Activated T-helper 9 cell treated with anti-CD3 and anti-CD28 coated beads, Interleukin-2, amount 50 U/mL, for 16 hours (primary cell): ENCODE data around the gene IQSEC1.

Source experiments
- DNase-seq: peaks from one replicate; pipeline ENCODE4 v3.0.0-alpha.2; 2020; ENCODE audit warnings: low read depth

IQSEC1 gene

DNA sequence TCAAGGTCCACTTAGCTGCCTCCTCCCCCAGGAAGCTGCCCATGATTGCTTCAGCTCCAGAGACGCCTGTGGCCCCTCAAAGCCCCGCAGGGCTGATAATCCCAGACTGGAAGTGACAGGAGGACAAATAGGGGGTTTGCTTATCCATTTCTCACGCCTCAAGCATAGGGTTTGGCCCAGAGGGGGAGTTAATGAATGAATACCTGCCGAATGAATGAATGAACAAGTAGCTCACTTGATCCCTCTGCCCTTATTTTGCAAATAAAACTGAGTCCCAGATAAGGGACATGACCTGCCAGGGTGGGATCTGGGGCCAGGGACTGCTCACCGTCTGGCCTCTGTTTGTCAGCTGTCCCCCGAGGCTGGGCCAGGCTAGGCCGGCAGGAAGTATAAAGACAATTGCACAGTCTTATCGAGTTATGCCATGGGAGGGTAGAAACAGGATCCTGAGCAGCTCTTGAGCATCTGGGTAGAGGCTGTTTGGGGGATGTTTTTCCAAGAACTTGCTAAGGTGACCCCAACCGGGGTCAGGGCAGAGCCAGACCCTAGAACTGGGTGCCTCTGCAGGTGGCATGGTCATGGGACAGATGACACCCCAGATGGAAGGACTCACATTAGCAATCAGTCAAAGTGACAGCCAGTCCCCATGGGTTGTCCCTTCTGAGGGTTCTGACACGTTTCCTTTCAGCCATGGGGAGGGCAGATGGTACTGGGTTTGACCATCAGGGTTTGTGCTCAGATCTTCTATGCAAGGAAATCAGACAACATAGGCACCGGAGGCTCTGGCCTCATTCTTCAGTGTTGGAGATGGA lies 45.0 kb downstream of the IQSEC1 start:
- DNase-seq = no peak

DNA sequence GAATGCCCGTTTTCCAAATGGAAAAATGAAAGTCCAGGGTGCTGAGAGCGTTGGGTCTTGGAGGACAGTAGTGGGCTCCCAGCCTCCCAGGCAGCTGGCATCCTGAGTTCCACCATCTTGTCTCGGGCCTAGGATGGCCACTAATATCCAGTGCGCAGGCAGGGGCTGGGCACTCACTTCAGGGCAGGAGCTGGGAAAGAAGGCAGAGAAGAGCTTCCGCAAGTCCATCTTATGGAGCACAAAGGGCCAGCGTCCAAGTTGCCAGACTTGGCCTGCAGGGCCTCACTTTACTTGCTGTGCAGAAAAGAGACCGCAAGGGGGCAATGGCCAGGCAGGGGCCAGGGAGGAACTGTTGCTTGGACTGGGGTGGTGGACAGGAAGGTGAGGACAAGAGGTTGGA lies 46.1 kb downstream of the IQSEC1 start:
- DNase-seq = no peak

DNA sequence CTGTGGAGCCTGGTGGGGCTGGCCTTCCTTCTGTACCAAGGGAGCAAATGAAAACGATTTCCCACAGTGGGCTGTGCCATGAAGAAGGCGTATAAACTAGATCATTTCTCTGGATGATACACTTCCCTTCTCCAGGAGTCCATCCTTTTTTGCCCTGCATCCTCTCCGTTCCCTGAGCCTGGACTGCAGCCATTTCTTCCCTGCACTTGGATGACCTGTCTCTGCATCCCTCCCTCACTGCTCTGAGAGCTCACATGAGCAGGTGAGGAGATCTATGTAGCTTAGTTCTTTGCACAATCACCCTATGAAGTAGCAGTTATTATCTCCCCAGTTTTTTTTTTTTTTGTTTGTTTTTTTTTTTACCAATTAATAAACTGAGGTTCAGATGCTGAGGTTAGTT lies 46.7 kb downstream of the IQSEC1 start:
- DNase-seq = no peak

DNA sequence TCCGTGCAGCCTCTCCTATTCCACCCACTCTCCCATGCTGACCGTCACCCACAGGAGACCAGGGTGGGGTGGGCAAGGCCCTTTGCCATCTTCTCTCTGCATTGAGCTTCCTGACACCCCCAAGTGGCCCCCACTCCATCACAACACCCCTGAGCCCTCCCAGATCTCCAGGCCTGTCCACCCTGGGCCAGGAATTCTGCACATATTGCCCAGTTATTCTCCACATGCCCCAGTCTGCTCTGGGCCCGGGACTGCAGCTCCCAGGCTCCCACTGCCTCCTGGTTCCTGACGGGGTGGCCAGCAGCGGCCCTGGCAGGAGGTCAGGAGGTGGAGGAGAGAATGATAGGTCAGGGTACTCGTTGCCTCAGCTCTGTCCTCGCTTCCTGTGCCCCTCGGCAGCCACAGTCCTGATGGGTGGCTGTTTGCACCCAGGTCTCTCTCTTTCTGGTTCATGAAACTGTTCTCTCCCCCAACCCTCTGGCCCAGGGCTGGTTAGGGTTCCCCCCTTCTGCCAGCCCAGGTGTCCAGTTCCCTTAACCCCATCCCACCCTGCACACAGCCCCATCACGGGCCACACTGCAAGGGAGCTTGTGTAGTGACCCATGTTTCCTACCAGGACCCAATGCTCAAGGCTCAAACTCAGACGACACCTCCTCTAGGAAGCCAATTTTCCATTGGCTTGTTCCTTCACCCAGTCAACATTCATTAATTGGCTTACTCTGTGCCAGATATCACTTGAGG lies 47.3 kb downstream of the IQSEC1 start:
- no peak for DNase-seq

DNA sequence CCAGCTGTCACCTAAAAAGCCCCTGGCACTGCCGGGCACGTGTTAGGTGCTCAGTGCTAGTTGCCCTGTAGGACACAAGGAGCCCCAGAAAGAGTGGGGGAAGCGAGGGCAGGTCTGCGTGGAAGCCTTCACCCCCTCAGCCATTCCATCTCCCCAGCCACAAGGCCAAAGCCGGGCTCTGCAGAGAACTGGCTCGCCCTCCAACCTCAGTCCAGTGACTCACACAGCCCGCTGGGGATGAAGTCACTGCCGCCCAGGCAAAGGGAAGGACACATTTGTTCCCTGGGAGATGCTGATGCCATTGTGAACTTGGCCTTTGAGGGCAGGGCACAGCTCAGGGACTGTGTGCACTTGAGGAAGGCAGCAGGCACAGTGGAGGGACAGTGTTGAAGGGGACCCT lies 48.1 kb downstream of the IQSEC1 start:
- no peak for DNase-seq

DNA sequence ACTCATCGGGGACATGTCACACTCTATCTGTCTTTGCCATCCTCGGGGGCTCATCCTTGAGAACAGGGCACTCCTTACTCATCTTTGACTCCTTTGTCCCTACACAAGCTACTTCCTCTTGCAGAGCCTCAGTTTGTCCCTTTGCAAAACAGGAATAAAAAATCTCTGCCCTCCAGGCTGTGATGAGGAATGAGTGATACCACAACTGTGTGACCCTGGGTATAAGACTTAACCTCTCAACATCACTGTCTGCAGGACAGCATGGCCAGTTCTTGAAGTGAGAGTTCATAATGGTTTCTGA lies 48.5 kb downstream of the IQSEC1 start:
- DNase-seq = no peak

DNA sequence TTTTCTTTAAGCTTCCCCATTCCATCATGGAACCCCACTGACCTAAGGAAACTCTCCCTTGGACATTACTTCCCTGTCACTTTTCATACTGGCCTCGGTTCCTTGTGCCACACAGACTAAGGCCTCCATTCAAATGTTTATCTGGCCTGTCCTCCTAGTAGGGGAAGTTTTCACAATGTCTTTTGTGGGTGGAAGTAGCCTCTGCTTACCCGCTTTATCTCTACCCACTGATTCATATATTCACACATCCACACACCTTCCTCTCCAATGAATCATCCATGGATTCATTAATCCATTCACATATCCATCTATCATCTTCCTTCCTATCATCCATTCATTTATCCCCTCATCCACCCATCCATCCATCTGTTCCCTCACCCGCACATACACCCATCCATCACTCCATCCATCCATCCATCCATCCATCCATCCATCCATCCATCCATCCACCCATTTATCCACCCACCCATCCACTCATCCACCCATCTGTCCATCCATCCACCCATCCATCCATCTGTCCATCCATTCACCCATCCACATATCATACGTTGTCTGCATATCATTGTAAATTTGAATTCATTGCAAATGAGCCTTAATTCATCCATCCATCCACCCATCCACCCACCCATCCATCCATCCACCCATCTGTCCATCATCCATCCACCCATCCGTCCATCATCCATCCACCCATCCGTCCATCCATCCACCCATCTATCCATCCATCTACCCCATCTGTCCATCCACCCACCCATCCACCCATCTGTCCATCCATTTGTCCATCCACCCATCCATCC lies 49.1 kb downstream of the IQSEC1 start:
- no peak for DNase-seq

DNA sequence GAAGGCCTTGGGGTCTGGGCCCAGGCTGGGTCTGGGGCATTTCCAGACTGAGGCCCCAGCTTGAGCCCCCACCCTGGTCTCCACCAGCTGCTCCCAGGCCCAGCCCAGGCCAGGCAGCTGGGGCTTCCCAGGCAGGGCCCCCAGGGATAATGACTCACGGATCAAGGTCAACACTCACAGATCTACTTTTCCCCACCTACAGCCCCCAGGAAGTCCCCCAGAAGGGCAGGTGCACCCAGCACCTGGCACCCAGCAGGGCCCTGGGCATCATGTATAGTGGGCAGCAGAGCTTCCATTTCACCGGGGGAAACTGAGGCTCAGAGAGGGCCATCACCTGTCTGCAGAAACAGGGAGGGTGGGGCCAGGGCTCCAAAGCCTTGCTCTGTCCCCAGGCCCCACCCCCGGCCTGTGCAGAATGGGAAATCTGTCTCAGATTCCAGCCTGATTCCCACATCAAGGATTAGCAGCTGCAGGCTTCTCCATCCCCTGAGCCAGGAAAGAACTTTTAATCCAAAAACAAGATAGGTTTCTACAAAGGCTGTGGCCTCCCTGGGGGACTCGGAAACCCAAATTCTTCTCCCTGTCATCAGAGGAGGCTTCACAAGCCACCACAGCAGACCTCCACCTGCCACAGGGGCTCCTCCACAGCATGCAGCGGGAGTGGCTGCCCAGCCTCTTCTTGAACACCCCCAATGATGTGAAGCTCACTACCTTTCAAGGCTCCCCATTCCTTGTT lies 49.8 kb downstream of the IQSEC1 start:
- DNase-seq = no peak

DNA sequence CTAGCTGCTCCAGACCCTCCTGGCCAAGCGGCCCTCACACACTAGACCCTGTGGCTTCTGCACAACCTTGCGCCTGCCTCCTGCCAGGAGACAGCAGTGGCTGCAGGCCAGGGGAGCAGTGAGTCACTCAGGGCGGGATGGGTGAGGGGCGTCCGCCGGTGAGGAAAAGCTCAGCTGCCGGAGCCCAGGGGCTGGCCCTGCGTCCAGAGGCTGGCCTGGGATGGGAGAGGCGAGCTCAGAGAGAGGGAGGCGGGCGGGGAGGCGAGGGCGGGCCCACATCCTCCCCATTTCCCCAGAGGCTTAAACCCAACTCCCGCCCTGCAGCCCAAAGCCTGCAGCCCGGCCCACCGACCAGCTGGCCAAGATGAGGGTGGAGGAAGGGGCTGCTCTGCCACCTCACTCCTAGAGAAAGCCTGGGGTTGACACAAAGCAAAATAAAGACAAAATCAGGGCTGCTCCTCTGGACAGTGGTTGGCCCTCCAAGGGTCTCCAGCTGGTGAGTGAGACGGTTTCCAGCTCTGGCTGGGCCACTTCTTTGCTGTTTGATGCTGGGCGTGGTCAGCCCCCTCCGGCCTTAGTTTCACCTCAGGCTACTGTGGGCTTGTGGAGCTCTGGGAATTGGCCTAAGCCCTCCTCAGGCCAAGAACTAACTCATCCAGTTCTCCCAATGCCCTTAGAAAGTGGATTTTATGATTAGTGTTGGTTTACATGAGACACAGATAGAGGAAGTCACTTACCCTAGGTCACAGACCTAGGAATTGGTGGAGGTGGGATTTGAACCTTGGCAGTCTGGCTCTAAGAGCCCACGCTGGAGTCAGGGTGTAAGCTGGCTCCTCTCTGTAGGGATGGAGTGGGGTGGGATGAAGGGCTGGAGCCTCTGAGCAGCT lies 50.6 kb downstream of the IQSEC1 start:
- no peak for DNase-seq

DNA sequence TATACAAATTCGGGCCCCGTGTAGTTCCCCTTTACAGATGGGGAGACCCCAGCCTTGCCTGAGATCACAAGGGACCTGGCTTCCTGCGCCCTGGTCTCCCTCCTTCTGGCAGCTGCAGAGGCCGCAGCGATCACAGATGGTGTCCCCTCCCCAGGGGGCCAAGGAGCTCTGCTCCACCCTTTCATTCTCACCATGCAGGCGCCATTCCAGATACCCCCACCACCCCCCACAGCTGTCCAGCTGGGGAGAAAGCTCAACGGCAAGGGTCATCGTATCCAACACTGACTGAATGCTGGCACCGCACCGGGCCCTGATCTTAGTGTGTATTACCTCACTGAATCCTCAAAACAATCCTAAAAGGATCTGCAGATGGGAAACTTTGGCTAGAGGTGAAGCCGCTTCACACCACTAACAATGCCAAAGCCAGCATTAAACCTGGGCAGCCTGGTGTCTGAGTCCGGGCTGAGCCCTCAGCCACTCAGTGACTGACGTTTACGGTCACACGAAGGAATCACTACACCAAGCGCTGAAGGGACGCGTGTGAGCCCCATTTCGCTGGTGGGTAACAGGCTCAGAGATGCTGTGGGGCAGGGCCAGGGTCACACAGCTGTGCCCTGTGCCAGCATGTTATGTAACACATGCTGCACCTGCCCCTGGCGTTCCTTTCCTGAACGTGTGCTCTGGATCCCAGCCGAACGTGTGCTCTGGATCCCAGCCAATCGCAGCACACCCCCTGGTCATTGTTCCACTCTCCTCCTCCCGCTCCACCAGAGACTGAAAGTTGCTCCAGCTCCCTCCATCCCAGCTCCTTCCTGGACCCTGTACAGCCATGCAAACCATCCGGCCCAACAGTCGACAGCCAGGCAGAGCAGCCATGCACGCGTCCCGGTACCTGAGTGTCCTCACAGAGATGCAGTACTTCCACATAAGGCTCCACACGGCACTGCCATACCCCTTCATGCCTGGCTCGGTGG lies 51.8 kb downstream of the IQSEC1 start:
- no peak for DNase-seq

DNA sequence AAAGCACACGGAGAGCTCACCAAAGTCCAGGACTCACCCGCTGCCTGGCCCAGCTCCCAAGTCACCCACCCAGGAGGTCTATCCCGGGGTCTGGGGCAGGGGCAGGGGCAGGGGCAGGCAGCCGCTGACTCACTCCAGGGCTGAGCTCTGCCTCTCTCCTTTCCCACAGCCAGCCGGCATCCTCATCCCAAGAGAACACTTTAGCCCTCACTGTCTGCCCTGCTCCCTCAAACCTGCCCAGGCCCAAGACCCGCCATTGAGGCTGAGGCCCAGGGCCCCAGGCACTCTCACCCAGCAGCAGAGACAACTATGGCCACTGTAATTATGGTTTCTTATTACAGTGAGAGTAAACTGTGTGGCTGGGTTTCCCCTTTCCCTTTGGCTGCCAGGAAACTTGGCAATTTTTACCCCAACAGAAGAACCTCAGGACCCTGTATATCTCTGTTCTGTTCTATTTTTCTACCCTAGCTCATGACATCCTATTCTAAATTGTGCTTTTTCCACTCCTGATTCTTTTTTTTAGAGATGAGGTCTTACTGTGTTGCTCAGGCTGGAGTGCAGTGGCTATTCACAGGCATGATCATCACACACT lies 53.0 kb downstream of the IQSEC1 start:
- no peak for DNase-seq

DNA sequence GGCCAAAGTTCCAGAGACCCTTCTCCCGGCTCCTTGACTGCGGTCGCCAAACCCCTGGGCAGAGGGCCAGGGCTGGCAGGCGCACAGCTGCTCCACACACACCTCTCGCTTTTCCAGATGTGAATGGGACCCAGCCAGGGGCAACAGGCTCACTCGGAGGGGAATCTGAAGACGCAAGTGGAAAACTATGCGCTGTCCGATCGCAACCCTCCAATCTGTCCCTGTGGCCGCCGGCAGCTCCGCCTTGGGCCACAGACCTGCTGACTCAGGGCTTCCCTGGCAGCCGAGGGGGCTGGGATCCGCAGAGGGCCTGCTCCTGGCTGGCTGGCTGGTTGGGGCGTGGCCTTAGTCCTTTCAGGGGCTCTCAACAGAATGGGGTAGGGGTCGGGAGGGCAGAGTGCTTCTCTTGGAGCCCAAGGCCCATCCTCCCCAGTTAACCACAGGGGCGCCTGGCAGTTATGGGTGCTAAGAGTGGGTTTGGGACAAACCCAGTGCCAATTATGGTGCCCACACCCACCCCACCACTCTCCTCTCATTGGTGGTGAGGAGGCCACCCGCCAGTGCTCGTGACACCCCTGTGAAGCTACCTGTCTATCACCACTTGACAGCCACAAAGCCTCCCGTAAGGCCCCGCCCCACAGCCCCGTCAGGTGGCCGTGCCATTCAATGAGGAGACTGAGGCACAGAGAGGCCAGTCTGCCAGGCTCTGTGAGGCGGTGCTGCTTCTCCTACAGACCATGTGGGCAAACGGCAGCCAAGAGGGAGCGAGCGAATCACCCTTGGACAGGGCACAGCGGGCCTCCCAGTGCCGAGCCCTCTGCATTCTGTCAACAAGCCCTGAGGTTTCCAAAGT lies 53.8 kb downstream of the IQSEC1 start:
- DNase-seq = no peak

DNA sequence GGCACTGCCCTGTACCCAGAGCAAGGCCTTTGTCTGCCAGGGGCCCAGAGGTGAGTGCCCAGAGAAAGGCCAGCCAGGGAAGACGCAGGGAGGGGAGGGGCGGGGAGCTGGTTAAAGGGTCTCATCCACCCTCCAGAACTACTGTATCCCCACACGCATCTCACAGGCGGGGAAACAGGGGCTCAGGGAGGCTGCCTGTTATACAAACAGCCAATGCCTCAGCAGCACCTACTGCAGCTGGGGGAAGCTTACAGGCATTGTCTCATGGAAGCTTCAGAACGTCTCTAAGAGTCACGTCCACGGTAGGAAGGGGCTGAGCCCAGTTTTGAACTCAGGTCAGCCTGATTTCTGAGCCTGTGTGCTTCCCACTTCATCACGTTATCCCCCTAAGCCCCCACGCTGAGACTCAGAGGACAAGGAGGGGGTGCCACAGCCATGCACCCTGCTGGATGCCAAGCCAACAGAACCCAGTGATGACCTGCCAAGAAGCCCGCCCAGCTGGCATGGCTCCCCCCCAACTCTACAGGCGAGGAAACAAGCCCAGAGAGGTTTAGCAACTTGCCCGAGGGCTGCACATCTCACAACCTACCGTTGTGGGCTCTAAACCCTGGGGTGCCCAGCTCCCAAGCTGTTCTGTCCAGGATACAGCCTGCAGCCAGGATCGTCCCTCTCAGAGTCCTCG lies 54.5 kb downstream of the IQSEC1 start:
- no peak for DNase-seq

DNA sequence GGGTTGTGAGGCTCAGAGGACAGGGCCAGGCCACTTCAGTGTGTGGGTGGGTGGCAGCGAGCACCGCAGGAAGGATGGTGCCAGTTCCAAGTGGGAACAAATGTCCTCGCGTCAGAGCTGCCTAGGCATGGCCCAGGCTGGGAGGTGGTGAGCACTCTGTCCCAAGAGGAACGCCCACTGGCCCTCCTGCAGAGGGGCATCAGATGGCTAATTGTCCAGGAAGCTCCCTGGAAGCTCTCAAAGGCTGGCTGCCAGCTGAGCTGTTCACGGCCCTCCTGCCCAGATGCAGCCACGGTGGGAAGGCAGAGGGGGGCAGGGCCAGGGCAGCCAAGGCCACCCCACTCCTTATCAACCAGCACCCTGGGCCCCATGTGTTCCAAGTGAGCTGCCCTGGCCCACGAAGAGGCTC lies 55.2 kb downstream of the IQSEC1 start:
- no peak for DNase-seq

DNA sequence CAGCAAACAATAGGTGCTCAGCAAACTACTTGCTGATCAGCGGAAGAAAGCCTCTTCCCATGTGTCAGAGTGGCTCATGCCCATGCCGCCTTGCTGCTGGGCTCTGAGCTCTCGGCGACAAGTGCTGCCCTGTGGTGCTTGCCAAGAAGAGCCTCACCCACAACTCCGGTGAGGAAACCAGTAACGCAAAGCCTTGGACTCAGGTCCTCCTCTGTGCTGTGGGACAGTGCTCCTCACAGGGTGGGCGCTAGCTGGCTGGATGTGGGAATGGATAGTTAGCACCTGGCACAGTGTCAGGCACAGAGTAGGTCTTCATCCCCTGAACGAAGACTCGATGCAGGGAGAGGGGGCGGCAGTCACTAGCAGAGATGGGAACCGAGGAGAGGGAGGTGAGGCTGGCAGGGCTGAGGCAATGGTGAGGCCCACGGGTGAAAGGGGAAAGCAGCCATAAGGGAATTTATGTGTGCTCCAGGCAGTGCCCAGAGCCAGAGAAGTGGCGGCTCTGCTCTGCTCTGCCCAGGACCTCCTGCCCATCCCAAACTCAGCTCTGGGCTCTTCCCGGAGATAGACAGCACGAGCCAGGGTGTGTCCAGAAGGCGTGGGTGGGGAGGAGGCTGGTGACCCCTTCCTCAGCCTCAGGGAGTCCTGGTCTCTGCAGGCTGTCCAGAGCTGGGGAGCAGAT lies 55.7 kb downstream of the IQSEC1 start:
- DNase-seq = no peak

DNA sequence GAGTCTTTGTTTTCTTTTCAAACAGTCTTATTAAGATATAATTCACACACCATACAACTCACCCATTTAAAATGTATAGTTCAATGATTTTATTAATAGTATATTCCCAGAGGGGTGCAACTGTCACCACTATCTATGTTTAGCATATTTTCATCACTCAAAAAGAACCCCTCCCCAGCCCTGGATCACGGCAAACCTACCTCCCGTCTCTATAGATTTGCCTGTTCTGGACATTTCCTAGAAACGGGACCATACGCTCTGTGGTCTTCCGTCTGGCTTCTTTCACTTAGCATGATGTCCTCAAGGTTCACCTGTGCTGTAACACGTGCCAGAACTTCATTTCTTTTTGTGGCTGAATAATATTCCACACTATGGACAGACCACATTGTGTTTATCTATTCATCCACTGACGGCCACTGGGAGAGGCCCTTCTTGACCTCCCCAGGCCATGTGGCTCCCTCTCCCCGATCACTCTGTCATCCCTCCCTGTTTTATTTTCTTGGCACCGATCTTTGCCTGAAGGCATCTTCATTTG lies 56.4 kb downstream of the IQSEC1 start:
- DNase-seq = no peak

DNA sequence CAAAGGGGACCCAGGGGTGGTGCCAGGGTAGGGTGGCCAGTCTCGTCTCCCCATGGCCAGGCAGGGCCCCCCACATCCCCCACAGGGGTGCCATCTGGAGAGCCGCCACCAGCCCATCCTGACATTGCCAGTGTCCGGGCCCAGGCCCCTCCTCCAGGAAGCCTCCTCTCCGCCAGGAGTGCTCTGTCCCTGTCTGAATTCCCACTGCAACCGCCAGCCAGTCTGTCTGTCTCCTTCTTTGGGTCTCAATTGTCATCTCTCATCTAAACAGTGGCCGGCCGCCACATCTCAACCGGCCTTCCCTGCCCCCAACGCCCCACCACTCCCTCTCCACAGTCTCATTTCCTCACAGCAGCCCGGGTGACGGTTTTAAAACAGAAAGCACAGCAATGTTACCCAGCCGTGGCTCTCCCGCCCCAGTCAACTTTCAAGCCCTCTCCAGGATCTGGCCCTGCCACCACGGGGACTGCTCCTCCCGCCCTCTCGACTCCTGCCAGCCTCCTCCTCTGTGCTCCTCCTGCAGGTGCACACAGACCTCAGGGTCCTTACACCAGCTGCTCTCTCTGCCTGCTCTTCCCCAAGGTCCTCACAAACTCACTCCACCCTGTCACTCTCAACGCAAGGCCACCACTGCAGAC lies 57.0 kb downstream of the IQSEC1 start:
- peak; percentile 38 for DNase-seq
